Measurements from ENCODE around the gene RNASEH2A. TPM values are rescaled to one million over a fixed set of nuclear protein-coding genes. Genes with fewer than 3 reads are reported as not detected.

The RNASEH2A gene
- polyA plus RNA-seq, 2 of the 4 experiments (the other 2 are of a cell fraction), result 37.2 to 45.5 TPM

DNA sequence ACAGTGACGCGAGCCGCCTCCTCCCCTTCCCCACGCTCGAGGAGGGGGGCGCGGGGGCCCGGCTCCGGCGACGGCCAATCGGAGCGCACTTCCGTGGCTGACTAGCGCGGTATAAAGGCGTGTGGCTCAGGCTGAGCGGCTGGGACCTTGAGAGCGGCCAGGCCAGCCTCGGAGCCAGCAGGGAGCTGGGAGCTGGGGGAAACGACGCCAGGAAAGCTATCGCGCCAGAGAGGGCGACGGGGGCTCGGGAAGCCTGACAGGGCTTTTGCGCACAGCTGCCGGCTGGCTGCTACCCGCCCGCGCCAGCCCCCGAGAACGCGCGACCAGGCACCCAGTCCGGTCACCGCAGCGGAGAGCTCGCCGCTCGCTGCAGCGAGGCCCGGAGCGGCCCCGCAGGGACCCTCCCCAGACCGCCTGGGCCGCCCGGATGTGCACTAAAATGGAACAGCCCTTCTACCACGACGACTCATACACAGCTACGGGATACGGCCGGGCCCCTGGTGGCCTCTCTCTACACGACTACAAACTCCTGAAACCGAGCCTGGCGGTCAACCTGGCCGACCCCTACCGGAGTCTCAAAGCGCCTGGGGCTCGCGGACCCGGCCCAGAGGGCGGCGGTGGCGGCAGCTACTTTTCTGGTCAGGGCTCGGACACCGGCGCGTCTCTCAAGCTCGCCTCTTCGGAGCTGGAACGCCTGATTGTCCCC, 14.9 kb upstream of the RNASEH2A start, which contains the start of gene JUNB (continued):
- TF ChIP-seq, protein P1, sequence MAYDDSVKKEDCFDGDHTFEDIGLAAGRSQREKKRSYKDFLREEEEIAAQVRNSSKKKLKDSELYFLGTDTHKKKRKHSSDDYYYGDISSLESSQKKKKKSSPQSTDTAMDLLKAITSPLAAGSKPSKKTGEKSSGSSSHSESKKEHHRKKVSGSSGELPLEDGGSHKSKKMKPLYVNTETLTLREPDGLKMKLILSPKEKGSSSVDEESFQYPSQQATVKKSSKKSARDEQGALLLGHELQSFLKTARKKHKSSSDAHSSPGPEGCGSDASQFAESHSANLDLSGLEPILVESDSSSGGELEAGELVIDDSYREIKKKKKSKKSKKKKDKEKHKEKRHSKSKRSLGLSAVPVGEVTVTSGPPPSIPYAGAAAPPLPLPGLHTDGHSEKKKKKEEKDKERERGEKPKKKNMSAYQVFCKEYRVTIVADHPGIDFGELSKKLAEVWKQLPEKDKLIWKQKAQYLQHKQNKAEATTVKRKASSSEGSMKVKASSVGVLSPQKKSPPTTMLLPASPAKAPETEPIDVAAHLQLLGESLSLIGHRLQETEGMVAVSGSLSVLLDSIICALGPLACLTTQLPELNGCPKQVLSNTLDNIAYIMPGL (CRISPR knock-in tag; IDR thresholded peaks at IDR 0.05; ENCODE audit: borderline replicate concordance), result no peak
- TF ChIP-seq EHMT2 (IDR thresholded peaks at IDR 0.05; ENCODE audit: low read depth), result no peak
- TF ChIP-seq, protein P2, sequence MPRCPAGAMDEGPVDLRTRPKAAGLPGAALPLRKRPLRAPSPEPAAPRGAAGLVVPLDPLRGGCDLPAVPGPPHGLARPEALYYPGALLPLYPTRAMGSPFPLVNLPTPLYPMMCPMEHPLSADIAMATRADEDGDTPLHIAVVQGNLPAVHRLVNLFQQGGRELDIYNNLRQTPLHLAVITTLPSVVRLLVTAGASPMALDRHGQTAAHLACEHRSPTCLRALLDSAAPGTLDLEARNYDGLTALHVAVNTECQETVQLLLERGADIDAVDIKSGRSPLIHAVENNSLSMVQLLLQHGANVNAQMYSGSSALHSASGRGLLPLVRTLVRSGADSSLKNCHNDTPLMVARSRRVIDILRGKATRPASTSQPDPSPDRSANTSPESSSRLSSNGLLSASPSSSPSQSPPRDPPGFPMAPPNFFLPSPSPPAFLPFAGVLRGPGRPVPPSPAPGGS (IDR thresholded peaks at IDR 0.05), result peak; percentile 97

DNA sequence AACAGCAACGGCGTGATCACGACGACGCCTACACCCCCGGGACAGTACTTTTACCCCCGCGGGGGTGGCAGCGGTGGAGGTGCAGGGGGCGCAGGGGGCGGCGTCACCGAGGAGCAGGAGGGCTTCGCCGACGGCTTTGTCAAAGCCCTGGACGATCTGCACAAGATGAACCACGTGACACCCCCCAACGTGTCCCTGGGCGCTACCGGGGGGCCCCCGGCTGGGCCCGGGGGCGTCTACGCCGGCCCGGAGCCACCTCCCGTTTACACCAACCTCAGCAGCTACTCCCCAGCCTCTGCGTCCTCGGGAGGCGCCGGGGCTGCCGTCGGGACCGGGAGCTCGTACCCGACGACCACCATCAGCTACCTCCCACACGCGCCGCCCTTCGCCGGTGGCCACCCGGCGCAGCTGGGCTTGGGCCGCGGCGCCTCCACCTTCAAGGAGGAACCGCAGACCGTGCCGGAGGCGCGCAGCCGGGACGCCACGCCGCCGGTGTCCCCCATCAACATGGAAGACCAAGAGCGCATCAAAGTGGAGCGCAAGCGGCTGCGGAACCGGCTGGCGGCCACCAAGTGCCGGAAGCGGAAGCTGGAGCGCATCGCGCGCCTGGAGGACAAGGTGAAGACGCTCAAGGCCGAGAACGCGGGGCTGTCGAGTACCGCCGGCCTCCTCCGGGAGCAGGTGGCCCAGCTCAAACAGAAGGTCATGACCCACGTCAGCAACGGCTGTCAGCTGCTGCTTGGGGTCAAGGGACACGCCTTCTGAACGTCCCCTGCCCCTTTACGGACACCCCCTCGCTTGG, 14.1 kb upstream of the RNASEH2A start:
- TF ChIP-seq NR3C1 (IDR thresholded peaks at IDR 0.05), result no peak
- 0 out of 2 replicates have a peak, but pooled peaks have one; percentile 54 for TF ChIP-seq EHF (CRISPR knock-in tag; IDR thresholded peaks at IDR 0.05)
- TF ChIP-seq HDAC2 (IDR thresholded peaks at IDR 0.05), result no peak
- TF ChIP-seq, protein P3, sequence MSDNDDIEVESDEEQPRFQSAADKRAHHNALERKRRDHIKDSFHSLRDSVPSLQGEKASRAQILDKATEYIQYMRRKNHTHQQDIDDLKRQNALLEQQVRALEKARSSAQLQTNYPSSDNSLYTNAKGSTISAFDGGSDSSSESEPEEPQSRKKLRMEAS (IDR thresholded peaks at IDR 0.05), result peak; percentile 26; the same call in 1 of the 2 replicates
- TF ChIP-seq, protein P4, sequence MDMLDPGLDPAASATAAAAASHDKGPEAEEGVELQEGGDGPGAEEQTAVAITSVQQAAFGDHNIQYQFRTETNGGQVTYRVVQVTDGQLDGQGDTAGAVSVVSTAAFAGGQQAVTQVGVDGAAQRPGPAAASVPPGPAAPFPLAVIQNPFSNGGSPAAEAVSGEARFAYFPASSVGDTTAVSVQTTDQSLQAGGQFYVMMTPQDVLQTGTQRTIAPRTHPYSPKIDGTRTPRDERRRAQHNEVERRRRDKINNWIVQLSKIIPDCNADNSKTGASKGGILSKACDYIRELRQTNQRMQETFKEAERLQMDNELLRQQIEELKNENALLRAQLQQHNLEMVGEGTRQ (IDR thresholded peaks at IDR 0.05), result peak; percentile 67
- peak; percentile 13 for TF ChIP-seq POLR2A (IDR thresholded peaks at IDR 0.05; ENCODE audit: low read length)
- TF ChIP-seq JUN (IDR thresholded peaks at IDR 0.05), result 0 out of 5 replicates have a peak, but pooled peaks of 1 of the 2 experiments have one; percentile 4
- no peak for TF ChIP-seq ESRRA (IDR thresholded peaks at IDR 0.05; ENCODE audit: borderline replicate concordance, low read length)
- TF ChIP-seq TP53 (CRISPR knock-in tag; IDR thresholded peaks at IDR 0.05), result 0 out of 2 replicates have a peak, but pooled peaks have one; percentile 39
- POLR2A ChIA-PET, result interaction anchor here (1.0 to 6.5 kb wide), 10 partner anchors 9 to 375 kb away, joined by 3 to 122 read pairs (median 7); partner anchors contain the start of genes DNASE2, GET3 and RNASEH2A
- CTCF ChIA-PET, result interaction anchor here (0.5 to 17.4 kb wide), 7 partner anchors 9 to 1651 kb away, joined by 3 to 901 read pairs (median 3); partner anchors contain the start of genes DNASE2 and HOOK2
- peaks cover 48% of the 10 kb centered on the region for H3K4me1 ChIP-seq
- no peaks in the 10 kb centered on the region for H3K9me3 ChIP-seq
- peak overlapping the region; percentile 92 for H3K4me3 ChIP-seq
- H3K4me2 ChIP-seq, result peak overlapping the region; percentile 86
- FAIRE-seq, result no peak
- ATAC-seq, result no peak
- WGBS (ENCODE audit: missing lambda C conversion rate), result 0% methylated on average over 12 of the region's 84 CpGs
- peak overlapping the region; percentile 96 to 99 for H3K27ac ChIP-seq
- peak in 1 of 2 experiments; percentile 60 for DNase-seq (ENCODE audit: low read depth in 1 of 2, low spot score in 1 of 2)

DNA sequence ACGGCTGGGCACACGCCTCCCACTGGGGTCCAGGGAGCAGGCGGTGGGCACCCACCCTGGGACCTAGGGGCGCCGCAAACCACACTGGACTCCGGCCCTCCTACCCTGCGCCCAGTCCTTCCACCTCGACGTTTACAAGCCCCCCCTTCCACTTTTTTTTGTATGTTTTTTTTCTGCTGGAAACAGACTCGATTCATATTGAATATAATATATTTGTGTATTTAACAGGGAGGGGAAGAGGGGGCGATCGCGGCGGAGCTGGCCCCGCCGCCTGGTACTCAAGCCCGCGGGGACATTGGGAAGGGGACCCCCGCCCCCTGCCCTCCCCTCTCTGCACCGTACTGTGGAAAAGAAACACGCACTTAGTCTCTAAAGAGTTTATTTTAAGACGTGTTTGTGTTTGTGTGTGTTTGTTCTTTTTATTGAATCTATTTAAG, 13.5 kb upstream of the RNASEH2A start:
- FAIRE-seq, result no peak
- peak overlapping the region; percentile 86 for H3K4me2 ChIP-seq
- ChIA-PET CTCF (interaction anchor here (0.5 to 17.4 kb wide), 6 partner anchors 10 to 1651 kb away, joined by 3 to 901 read pairs (median 6); partner anchors contain the start of gene HOOK2), POLR2A (interaction anchor here (1.5 to 6.5 kb wide), 6 partner anchors 10 to 88 kb away, joined by 3 to 122 read pairs (median 17); partner anchors contain the start of genes DNASE2 and GET3)
- under 1% methylated on average over 22 of the region's 22 CpGs for WGBS (ENCODE audit: missing lambda C conversion rate)
- no peak for ATAC-seq
- H3K27ac ChIP-seq, result peak overlapping the region; percentile 96 to 99
- DNase-seq (ENCODE audit: low read depth in 1 of 2, low spot score in 1 of 2), result no peak
- H3K9me3 ChIP-seq, result no peaks in the 10 kb centered on the region
- peaks cover 41% of the 10 kb centered on the region for H3K4me1 ChIP-seq
- H3K4me3 ChIP-seq, result peak overlapping the region; percentile 92
- no peak for TF ChIP-seq FOSB (CRISPR knock-in tag; IDR thresholded peaks at IDR 0.05)
- no peak for TF ChIP-seq GATA3 (IDR thresholded peaks at IDR 0.05; ENCODE audit: borderline replicate concordance)
- TF ChIP-seq EHF (CRISPR knock-in tag; IDR thresholded peaks at IDR 0.05), result no peak
- TF ChIP-seq CEBPB (IDR thresholded peaks at IDR 0.05), result no peak
- TF ChIP-seq TP53 (CRISPR knock-in tag; IDR thresholded peaks at IDR 0.05), result no peak
- no peak for TF ChIP-seq MAZ (IDR thresholded peaks at IDR 0.05; ENCODE audit: borderline replicate concordance, low read depth, low read length)
- TF ChIP-seq HOXB13 (CRISPR knock-in tag; IDR thresholded peaks at IDR 0.05; ENCODE audit: low read depth), result no peak
- TF ChIP-seq, protein P1 (CRISPR knock-in tag; IDR thresholded peaks at IDR 0.05; ENCODE audit: borderline replicate concordance), result no peak
- no peak for TF ChIP-seq BHLHE40 (IDR thresholded peaks at IDR 0.05; ENCODE audit: low read depth, low read length)
- no peak for TF ChIP-seq HDAC2 (IDR thresholded peaks at IDR 0.05)
- no peak for TF ChIP-seq CBX8 (IDR thresholded peaks at IDR 0.05)
- no peak for TF ChIP-seq SREBF2 (IDR thresholded peaks at IDR 0.05)
- TF ChIP-seq, protein P5, sequence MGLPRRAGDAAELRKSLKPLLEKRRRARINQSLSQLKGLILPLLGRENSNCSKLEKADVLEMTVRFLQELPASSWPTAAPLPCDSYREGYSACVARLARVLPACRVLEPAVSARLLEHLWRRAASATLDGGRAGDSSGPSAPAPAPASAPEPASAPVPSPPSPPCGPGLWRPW (IDR thresholded peaks at IDR 0.05), result no peak
- no peak for TF ChIP-seq JUN (IDR thresholded peaks at IDR 0.05)
- TF ChIP-seq, protein P6, sequence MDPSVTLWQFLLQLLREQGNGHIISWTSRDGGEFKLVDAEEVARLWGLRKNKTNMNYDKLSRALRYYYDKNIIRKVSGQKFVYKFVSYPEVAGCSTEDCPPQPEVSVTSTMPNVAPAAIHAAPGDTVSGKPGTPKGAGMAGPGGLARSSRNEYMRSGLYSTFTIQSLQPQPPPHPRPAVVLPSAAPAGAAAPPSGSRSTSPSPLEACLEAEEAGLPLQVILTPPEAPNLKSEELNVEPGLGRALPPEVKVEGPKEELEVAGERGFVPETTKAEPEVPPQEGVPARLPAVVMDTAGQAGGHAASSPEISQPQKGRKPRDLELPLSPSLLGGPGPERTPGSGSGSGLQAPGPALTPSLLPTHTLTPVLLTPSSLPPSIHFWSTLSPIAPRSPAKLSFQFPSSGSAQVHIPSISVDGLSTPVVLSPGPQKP (IDR thresholded peaks at IDR 0.05; ENCODE audit: low read depth, low read length), result no peak
- TF ChIP-seq NPAS2 (CRISPR knock-in tag; IDR thresholded peaks at IDR 0.05; ENCODE audit: borderline replicate concordance), result no peak
